IMR-90 (cell line): ENCODE measurements around the gene GPC6. TPM values are rescaled to one million over a fixed set of nuclear protein-coding genes. Genes with fewer than 3 reads are reported as not detected.

Experiments used
- ATAC-seq: fragments of 200-7000 bp; cut with Tn5 transposase; 2 replicates; pipeline ENCODE4 v1.9.1; 2020; ENCODE audit warnings: low read depth, mild to moderate bottlenecking, moderate library complexity
- BruUV-seq: library from RNA; stranded (reverse); fragments of 400-500 nt; replicated peaks from 2 replicates; lab custom pipeline; 2021; lab: Mats Ljungman, UMichigan
- CTCF ChIA-PET: fragments of 300-600 bp; formaldehyde crosslinking; extraction: SDS; loops from one replicate; lab custom pipeline; 2021; ENCODE audit warnings: antibody characterized with exemption; lab: Yijun Ruan, JAX
- POLR2A ChIA-PET: fragments of 300-600 bp; sonication (Branson Sonifier 250); formaldehyde crosslinking; loops from one replicate; lab custom pipeline; 2022; ENCODE audit warnings: antibody characterized with exemption; ENCODE audit not compliant: unreplicated experiment; lab: Charles Lee
- DNase-seq: peaks from one replicate; pipeline ENCODE4 v3.0.0; 2013
- H2AFZ ChIP-seq: replicated peaks from 2 replicates; pipeline ENCODE3; 2013; ENCODE audit warnings: low read length, mild to moderate bottlenecking; ENCODE audit not compliant: poor library complexity
- H2AK5ac ChIP-seq: 2 replicates; pipeline ENCODE4 v1.6.1; 2013; ENCODE audit warnings: low read depth, low read length, inconsistent platforms
- H2AK9ac ChIP-seq: replicated peaks from 2 replicates; pipeline ENCODE3; 2013; ENCODE audit warnings: mild to moderate bottlenecking, low read depth, low read length, moderate library complexity; ENCODE audit not compliant: poor library complexity
- H2BK120ac ChIP-seq: 2 replicates; pipeline ENCODE4 v1.6.1; 2013; ENCODE audit warnings: low read depth, low read length, inconsistent platforms
- H2BK15ac ChIP-seq: 3 replicates; pipeline ENCODE4 v1.6.1; 2013; ENCODE audit warnings: low read depth, low read length, inconsistent platforms
- H2BK20ac ChIP-seq: 2 replicates; pipeline ENCODE4 v1.6.1; 2013; ENCODE audit warnings: low read depth, mild to moderate bottlenecking, inconsistent platforms, low read length, moderate library complexity
- H2BK5ac ChIP-seq: 2 replicates; pipeline ENCODE4 v1.6.1; 2013; ENCODE audit warnings: mild to moderate bottlenecking, low read depth, low read length, inconsistent platforms; ENCODE audit not compliant: poor library complexity, severe bottlenecking
- H3K14ac ChIP-seq: replicated peaks from 2 replicates; pipeline ENCODE4 v1.6.1; 2013; ENCODE audit warnings: low read depth, low read length, inconsistent platforms
- H3K18ac ChIP-seq: 2 replicates; pipeline ENCODE4 v1.6.1; 2013; ENCODE audit warnings: low read depth, low read length, control low read depth
- H3K23ac ChIP-seq: 2 replicates; pipeline ENCODE4 v1.6.1; 2013; ENCODE audit warnings: low read depth, low read length, inconsistent platforms
- H3K27ac ChIP-seq: 2 replicates; pipeline ENCODE4 v1.5.1; 2013; ENCODE audit warnings: mild to moderate bottlenecking, control low read depth, low read length; ENCODE audit not compliant: insufficient read depth
- H3K27me3 ChIP-seq: 2 replicates; pipeline ENCODE4 v1.6.1; 2013; ENCODE audit warnings: low read length; ENCODE audit not compliant: control insufficient read depth, insufficient read depth
- H3K36me3 ChIP-seq: 2 replicates; pipeline ENCODE4 v1.6.1; 2013; ENCODE audit warnings: low read length, mixed read lengths; ENCODE audit not compliant: control insufficient read depth, insufficient read depth
- H3K4ac ChIP-seq: 2 replicates; pipeline ENCODE4 v1.6.1; 2013; ENCODE audit warnings: low read depth, low read length, inconsistent platforms
- H3K4me1 ChIP-seq: 2 replicates; pipeline ENCODE4 v1.6.1; 2013; ENCODE audit warnings: low read length, mixed read lengths; ENCODE audit not compliant: control insufficient read depth, insufficient read depth
- H3K4me2 ChIP-seq: 2 replicates; pipeline ENCODE4 v1.6.1; 2013; ENCODE audit warnings: low read depth, mild to moderate bottlenecking, control low read depth, low read length, moderate library complexity
- H3K4me3 ChIP-seq: 2 replicates; pipeline ENCODE4 v1.5.1; 2013; ENCODE audit warnings: low read depth, mild to moderate bottlenecking, control low read depth, low read length, moderate library complexity; ENCODE audit not compliant: insufficient read depth
- H3K56ac ChIP-seq: 2 replicates; pipeline ENCODE4 v1.6.1; 2013; ENCODE audit warnings: low read length, inconsistent platforms; ENCODE audit not compliant: insufficient read depth; ENCODE audit errors: extremely low read depth
- H3K79me1 ChIP-seq, 2 experiments: 2 replicates each; pipeline ENCODE4 v1.6.1; 2013; ENCODE audit warnings: low read length in 2 of 2, inconsistent platforms in 1 of 2, low read depth in 1 of 2
- H3K9ac ChIP-seq: 2 replicates; pipeline ENCODE4 v1.6.1; 2013; ENCODE audit warnings: low read depth, low read length, control low read depth
- H3K9me1 ChIP-seq: 2 replicates; pipeline ENCODE4 v1.6.1; 2013; ENCODE audit warnings: low read length, inconsistent platforms; ENCODE audit not compliant: insufficient read depth
- H3K9me3 ChIP-seq: 2 replicates; pipeline ENCODE4 v1.6.1; 2013; ENCODE audit warnings: low read length; ENCODE audit not compliant: control insufficient read depth, insufficient read depth
- H4K20me1 ChIP-seq: 2 replicates; pipeline ENCODE4 v1.6.1; 2013; ENCODE audit warnings: low read length, inconsistent platforms; ENCODE audit not compliant: insufficient read depth
- H4K5ac ChIP-seq: 2 replicates; pipeline ENCODE4 v1.6.1; 2013; ENCODE audit warnings: mild to moderate bottlenecking, low read depth, low read length, control low read depth
- H4K8ac ChIP-seq, 2 experiments: 2 replicates each; pipeline ENCODE4 v1.6.1; 2013; ENCODE audit warnings: low read depth in 2 of 2, low read length in 2 of 2, control low read depth in 1 of 2, inconsistent platforms in 1 of 2
- H4K91ac ChIP-seq: 2 replicates; pipeline ENCODE4 v1.6.1; 2013; ENCODE audit warnings: low read depth, low read length, inconsistent platforms; ENCODE audit not compliant: insufficient read depth
- BHLHE40 ChIP-seq: fragments of 150-350 bp; IDR thresholded peaks from 2 replicates; pipeline ENCODE4 v1.6.1; 2016; ENCODE audit warnings: mild to moderate bottlenecking, low read depth, low read length
- CEBPB ChIP-seq: IDR thresholded peaks from 2 replicates; pipeline ENCODE4 v1.6.1; 2012; ENCODE audit warnings: low read depth, low read length, improper control_type of control experiment
- CHD1 ChIP-seq: IDR thresholded peaks from 2 replicates; pipeline ENCODE4 v1.6.1; 2012; ENCODE audit warnings: low read depth, low read length, improper control_type of control experiment
- FOS ChIP-seq: fragments of 150-350 bp; IDR thresholded peaks from 2 replicates; pipeline ENCODE4 v1.6.1; 2016; ENCODE audit warnings: low read depth, low read length
- MAFK ChIP-seq: IDR thresholded peaks from 2 replicates; pipeline ENCODE4 v1.6.1; 2012; ENCODE audit warnings: low read depth, low read length, improper control_type of control experiment
- MAZ ChIP-seq: IDR thresholded peaks from 2 replicates; pipeline ENCODE4 v1.6.1; 2012; ENCODE audit warnings: low read depth, mild to moderate bottlenecking, low read length, improper control_type of control experiment, moderate library complexity, borderline replicate concordance
- MXI1 ChIP-seq: IDR thresholded peaks from 2 replicates; pipeline ENCODE4 v1.6.1; 2012; ENCODE audit warnings: low read depth, mild to moderate bottlenecking, low read length, moderate library complexity, borderline replicate concordance
- NFE2L2 ChIP-seq: fragments of 150-350 bp; IDR thresholded peaks from 2 replicates; pipeline ENCODE4 v1.6.1; 2016; ENCODE audit warnings: low read depth, mild to moderate bottlenecking, low read length
- POLR2A ChIP-seq: IDR thresholded peaks from 2 replicates; pipeline ENCODE4 v1.6.1; 2012; ENCODE audit warnings: mild to moderate bottlenecking, low read depth, low read length
- RAD21 ChIP-seq: IDR thresholded peaks from 2 replicates; pipeline ENCODE4 v1.6.1; 2012; ENCODE audit warnings: low read length, improper control_type of control experiment
- RCOR1 ChIP-seq: IDR thresholded peaks from 2 replicates; pipeline ENCODE4 v1.6.1; 2012; ENCODE audit warnings: mild to moderate bottlenecking, low read length, improper control_type of control experiment; ENCODE audit not compliant: insufficient replicate concordance
- RFX5 ChIP-seq: IDR thresholded peaks from 2 replicates; pipeline ENCODE4 v1.8.0; 2012; ENCODE audit warnings: low read depth, mild to moderate bottlenecking, low read length, moderate library complexity
- SMC3 ChIP-seq: fragments of 150-350 bp; IDR thresholded peaks from 2 replicates; pipeline ENCODE4 v1.6.1; 2016; ENCODE audit warnings: low read depth, mild to moderate bottlenecking, antibody characterized with exemption, low read length, moderate library complexity
- WGBS, 2 experiments: methylation state at CpG; one replicate each; pipeline versions ENCODE4 v1.1.5 to v1.1.7; 2013; ENCODE audit warnings: missing lambda C conversion rate in 2 of 2; ENCODE audit not compliant: insufficient read length in 1 of 2; ENCODE audit errors: extremely low coverage in 2 of 2; 5-methylcytosine and 5-hydroxymethylcytosine counted together
- dilution Hi-C: fragments of 300-500 bp; cut with HindIII; formaldehyde crosslinking; loops from one replicate; pipeline ENCODE4 v1.14.3; 2018; ENCODE audit warnings: low sequenced_read_pairs; ENCODE audit not compliant: unreplicated experiment
- in situ Hi-C: fragments of 300-500 bp; cut with MboI; formaldehyde crosslinking; loops from 3 replicates; pipeline ENCODE4 v1.14.3; 2019; ENCODE audit warnings: low sequenced_read_pairs, inconsistent platforms, mixed read lengths
- intact Hi-C: fragments of 100-400 bp; cut with micrococcal nuclease; formaldehyde crosslinking; loops from 2 replicates; pipeline ENCODE4 v1.10.0; 2022
- polyA plus RNA-seq, 3 experiments: library from polyadenylated mRNA; depleted of rRNA; stranded (reverse); fragments of >200 nt; gene quantifications; 2 replicates each; pipeline ENCODE4 v1.2.3, GENCODE V29; 2012; ENCODE audit warnings: low replicate concordance in 1 of 3
- total RNA-seq: library from RNA; depleted of rRNA; stranded (reverse); fragments of >200 nt; gene quantifications from 2 replicates; pipeline ENCODE4 v1.2.3, GENCODE V29; 2012
- TF ChIP-seq, protein P1 (sequence below): conservative IDR thresholded peaks from 2 replicates; pipeline ENCODE4 v1.5.1; 2012; ENCODE audit warnings: mild to moderate bottlenecking, low read depth, low read length, improper control_type of control experiment
- TF ChIP-seq, protein P2 (sequence below): fragments of 150-350 bp; IDR thresholded peaks from 2 replicates; pipeline ENCODE4 v1.6.1; 2016; ENCODE audit warnings: low read depth, mild to moderate bottlenecking, low read length, moderate library complexity, borderline replicate concordance
- TF ChIP-seq, protein P3 (sequence below): fragments of 150-350 bp; IDR thresholded peaks from 2 replicates; pipeline ENCODE4 v1.6.1; 2017; ENCODE audit warnings: mild to moderate bottlenecking, antibody characterized with exemption, low read length, low read depth

The GPC6 gene
- total and polyA plus RNA-seq, 2 of the 4 experiments (the other 2 are of a cell fraction), result 14.9 to 39.4 TPM

DNA sequence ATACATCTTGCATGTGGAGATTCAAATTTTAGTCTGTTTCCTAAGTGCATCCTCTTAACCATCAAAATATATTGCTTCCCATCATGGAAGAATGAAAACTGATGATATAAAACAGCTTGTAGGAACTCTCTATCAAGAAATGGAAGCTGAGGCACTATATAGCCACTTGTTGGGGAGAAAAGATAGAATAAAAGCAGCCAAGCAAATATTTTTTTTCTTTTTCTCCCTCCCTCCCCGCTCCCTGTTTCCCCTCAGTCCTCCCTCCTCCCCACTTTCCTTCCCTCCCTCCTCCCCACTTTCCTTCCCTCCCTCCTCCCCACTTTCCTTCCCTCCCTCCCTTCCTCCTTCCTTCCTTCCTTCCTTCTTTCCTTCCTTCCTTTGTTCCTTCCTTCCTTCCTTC lies 413.8 kb downstream of the GPC6 start:
- TF ChIP-seq NFE2L2, result no peak
- TF ChIP-seq, protein P1, sequence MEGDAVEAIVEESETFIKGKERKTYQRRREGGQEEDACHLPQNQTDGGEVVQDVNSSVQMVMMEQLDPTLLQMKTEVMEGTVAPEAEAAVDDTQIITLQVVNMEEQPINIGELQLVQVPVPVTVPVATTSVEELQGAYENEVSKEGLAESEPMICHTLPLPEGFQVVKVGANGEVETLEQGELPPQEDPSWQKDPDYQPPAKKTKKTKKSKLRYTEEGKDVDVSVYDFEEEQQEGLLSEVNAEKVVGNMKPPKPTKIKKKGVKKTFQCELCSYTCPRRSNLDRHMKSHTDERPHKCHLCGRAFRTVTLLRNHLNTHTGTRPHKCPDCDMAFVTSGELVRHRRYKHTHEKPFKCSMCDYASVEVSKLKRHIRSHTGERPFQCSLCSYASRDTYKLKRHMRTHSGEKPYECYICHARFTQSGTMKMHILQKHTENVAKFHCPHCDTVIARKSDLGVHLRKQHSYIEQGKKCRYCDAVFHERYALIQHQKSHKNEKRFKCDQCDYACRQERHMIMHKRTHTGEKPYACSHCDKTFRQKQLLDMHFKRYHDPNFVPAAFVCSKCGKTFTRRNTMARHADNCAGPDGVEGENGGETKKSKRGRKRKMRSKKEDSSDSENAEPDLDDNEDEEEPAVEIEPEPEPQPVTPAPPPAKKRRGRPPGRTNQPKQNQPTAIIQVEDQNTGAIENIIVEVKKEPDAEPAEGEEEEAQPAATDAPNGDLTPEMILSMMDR, result no peak
- TF ChIP-seq RAD21, result no peak
- no peak for TF ChIP-seq CEBPB
- no peak for TF ChIP-seq MAZ
- no peak for TF ChIP-seq RFX5
- no peak for TF ChIP-seq SMC3
- TF ChIP-seq POLR2A, result no peak
- TF ChIP-seq, protein P2, sequence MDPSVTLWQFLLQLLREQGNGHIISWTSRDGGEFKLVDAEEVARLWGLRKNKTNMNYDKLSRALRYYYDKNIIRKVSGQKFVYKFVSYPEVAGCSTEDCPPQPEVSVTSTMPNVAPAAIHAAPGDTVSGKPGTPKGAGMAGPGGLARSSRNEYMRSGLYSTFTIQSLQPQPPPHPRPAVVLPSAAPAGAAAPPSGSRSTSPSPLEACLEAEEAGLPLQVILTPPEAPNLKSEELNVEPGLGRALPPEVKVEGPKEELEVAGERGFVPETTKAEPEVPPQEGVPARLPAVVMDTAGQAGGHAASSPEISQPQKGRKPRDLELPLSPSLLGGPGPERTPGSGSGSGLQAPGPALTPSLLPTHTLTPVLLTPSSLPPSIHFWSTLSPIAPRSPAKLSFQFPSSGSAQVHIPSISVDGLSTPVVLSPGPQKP, result no peak
- no peak for TF ChIP-seq RCOR1
- TF ChIP-seq MXI1, result no peak
- no peak for TF ChIP-seq MAFK
- no peak for TF ChIP-seq CHD1
- TF ChIP-seq, protein P3, sequence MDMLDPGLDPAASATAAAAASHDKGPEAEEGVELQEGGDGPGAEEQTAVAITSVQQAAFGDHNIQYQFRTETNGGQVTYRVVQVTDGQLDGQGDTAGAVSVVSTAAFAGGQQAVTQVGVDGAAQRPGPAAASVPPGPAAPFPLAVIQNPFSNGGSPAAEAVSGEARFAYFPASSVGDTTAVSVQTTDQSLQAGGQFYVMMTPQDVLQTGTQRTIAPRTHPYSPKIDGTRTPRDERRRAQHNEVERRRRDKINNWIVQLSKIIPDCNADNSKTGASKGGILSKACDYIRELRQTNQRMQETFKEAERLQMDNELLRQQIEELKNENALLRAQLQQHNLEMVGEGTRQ, result no peak
- no peak for TF ChIP-seq BHLHE40
- no peak for TF ChIP-seq FOS
- Histone ChIP-seq H2BK15ac (no peak overlapping the region), H3K18ac (no peak overlapping the region), H3K9ac (no peak overlapping the region), H3K4ac (no peak overlapping the region), H3K4me2 (no peak overlapping the region), H2AFZ (no peak overlapping the region), H2BK5ac (no peak overlapping the region), H2BK120ac (no peak overlapping the region), H4K20me1 (no peaks in the 10 kb centered on the region), H3K9me1 (no peaks in the 10 kb centered on the region), H2BK20ac (no peak overlapping the region), H3K36me3 (no peaks in the 10 kb centered on the region), H3K4me3 (no peak overlapping the region), H4K91ac (no peak overlapping the region), H3K56ac (no peak overlapping the region), H3K4me1 (no peaks in the 10 kb centered on the region), H3K14ac (no peak overlapping the region), H2AK9ac (no peak overlapping the region), H4K8ac (no peak overlapping the region), H2AK5ac (no peak overlapping the region), H3K27me3 (no peaks in the 10 kb centered on the region), H4K5ac (no peak overlapping the region), H3K27ac (no peak overlapping the region), H3K23ac (no peak overlapping the region), H3K79me1 (no peaks in the 10 kb centered on the region), H3K9me3 (no peaks in the 10 kb centered on the region)
- no peak for ATAC-seq
- ChIA-PET CTCF (no interaction called here), POLR2A (no interaction called here)
- no TSS peak for BruUV-seq
- no peak for DNase-seq
- dilution Hi-C loops (no loop called here), intact Hi-C loops (no loop called here), in situ Hi-C loops (no loop called here)
- 100% methylated on average over 1 of the region's 1 CpG; no CpG with 5 or more reads in 1 of the 2 experiments for WGBS, 2 experiments
